Stimulated activated CD4-positive, alpha-beta T cell treated with anti-CD3 and anti-CD28 coated beads, Interleukin-4, amount 100 ng/mL, for 1 hour (primary cell): ENCODE data around the gene SLC6A3.

Source experiments
- DNase-seq: peaks from one replicate; pipeline ENCODE4 v3.0.0-alpha.2; 2020

Gene SLC6A3

GRCh38 chr5:1445313-1445688 is at the start of gene SLC6A3:
Gene SLC6A3 (minus strand): TSS chr5:1445440. CDS start chr5:1443197, 2,243 bp downstream.
- peak; percentile 36 for DNase-seq

GRCh38 chr5:1493941-1494340 is 48.7 kb upstream of the SLC6A3 start:
- DNase-seq = no peak

- no peak for DNase-seq
Measured at GRCh38 chr5:1493413-1493812, 48.2 kb upstream of the SLC6A3 start.

GRCh38 chr5:1492757-1493156 is 47.5 kb upstream of the SLC6A3 start:
- DNase-seq = no peak

GRCh38 chr5:1490376-1490775 is 45.1 kb upstream of the SLC6A3 start:
- DNase-seq = no peak

GRCh38 chr5:1489754-1490153 is 44.5 kb upstream of the SLC6A3 start:
- no peak for DNase-seq

GRCh38 chr5:1488882-1489680 is 43.8 kb upstream of the SLC6A3 start:
- DNase-seq = peak; percentile 29

GRCh38 chr5:1487079-1487764 is 42.0 kb upstream of the SLC6A3 start:
- no peak for DNase-seq

- no peak for DNase-seq
Measured at GRCh38 chr5:1486271-1486670, 41.0 kb upstream of the SLC6A3 start.

GRCh38 chr5:1485579-1486118 is 40.4 kb upstream of the SLC6A3 start:
- no peak for DNase-seq

- no peak for DNase-seq
Measured at GRCh38 chr5:1484730-1485578, 39.7 kb upstream of the SLC6A3 start.

- DNase-seq = no peak
Measured at GRCh38 chr5:1483856-1484729, 38.9 kb upstream of the SLC6A3 start.

- no peak for DNase-seq
Measured at GRCh38 chr5:1483064-1483463, 37.8 kb upstream of the SLC6A3 start.

- no peak for DNase-seq
Measured at GRCh38 chr5:1481959-1482331, 36.7 kb upstream of the SLC6A3 start.

GRCh38 chr5:1481266-1481958 is 36.2 kb upstream of the SLC6A3 start:
- no peak for DNase-seq

- no peak for DNase-seq
Measured at GRCh38 chr5:1480806-1481205, 35.6 kb upstream of the SLC6A3 start.

- no peak for DNase-seq
Measured at GRCh38 chr5:1480217-1480616, 35.0 kb upstream of the SLC6A3 start.

GRCh38 chr5:1479581-1480188 is 34.4 kb upstream of the SLC6A3 start:
- peak; percentile 51 for DNase-seq

GRCh38 chr5:1479066-1479465 is 33.8 kb upstream of the SLC6A3 start:
- no peak for DNase-seq

- no peak for DNase-seq
Measured at GRCh38 chr5:1478271-1479035, 33.2 kb upstream of the SLC6A3 start.
